Measurements from ENCODE around the gene RAPH1.

Gene RAPH1

DNA sequence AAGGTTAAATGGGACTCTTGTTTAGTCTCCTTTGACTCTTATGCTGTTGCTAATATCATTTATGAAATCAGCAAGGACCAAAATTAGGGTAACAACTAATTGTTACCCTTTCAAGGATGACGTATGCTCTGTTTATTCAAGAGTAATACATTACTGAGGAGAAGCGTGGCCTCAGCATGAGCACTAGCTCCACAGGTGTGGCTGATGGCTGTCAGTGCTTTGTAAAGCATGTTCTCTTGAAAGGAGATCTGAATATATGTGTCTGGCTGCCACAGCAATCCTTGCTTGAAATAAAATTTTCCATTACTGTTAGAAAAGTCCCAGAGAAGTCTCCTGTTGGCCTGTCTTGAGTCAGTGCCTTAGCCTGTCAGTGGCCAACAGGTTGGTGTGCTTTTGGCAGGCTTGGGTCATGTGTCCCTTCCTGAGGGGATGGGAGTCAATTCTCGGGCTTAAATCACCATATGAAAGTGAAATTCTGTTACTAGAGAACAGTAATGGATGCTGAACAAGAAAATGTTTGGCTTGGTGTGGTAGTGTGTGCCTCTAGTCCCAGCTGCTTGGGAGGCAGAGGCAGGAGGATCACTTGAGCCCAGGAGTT is 174.2 kb downstream of the RAPH1 start:
- ATAC-seq: no peak

- ATAC-seq: no peak
Measured at GRCh38 chr2:203359450-203359849, 175.7 kb downstream of the RAPH1 start.

- no peak for ATAC-seq
Measured at GRCh38 chr2:203354966-203355365, 180.1 kb downstream of the RAPH1 start.

GRCh38 chr2:203352604-203353255 is 182.4 kb downstream of the RAPH1 start:
- no peak for ATAC-seq

DNA sequence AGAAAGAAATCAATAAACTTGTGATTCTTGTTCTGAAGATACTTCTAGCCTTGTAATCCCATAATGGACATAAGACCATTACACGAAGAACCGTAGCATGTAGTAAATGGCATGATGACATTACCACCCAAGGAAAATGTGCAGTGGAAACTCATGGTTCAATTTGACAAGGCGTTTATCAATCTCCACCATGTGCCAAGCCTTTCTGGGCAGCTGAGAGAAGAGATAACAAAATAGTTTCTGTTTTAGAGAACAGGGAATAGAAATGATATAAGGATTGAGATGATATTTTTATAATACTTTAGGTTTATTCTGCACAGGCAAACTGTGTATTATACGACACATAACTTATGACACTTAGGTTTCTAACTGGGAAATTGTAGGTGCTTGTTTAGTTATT is 187.7 kb downstream of the RAPH1 start:
- no peak for ATAC-seq

DNA sequence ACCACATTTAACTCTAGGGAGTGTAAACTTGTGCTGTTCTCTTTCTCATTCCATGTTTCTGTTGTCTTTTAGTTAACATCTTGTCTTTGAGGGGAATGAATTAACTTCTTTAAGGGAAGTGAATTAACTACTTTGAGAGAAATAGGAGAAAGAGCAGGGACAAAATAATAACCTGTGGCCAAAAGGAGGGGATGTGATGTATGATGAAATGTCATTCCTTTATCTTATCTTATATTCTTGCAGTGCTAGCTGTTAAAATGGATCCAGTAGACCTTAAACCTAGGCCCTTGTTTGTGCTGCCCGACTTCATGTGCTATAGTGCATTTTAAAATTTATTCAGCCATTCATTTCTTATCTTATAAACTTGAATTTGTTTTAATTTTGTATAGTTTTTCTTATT is 188.5 kb downstream of the RAPH1 start:
- no peak for ATAC-seq

DNA sequence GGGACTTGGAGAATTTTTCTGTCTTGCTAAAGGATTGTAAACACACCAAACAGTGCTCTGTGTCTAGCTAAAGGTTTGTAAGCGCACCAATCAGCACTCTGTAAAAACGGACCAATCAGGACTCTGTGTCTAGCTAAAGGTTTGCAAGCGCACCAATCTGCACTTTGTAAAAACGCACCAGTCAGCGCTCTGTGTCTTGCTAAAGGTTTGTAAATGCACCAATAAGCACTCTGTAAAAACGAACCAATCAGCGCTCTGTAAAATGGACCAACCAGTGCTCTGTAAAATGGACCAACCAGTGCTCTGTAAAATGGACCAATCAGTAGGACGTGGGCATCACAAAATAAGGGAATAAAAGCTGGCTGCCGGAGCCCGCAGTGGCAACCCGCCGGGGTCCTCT is 190.4 kb downstream of the RAPH1 start:
- no peak for ATAC-seq

Data from activated CD4-positive, CD25-positive, alpha-beta regulatory T cell treated with anti-CD3 and anti-CD28 coated beads, Interleukin-2, amount 50 U/mL, for 24 hours (primary cell).